HAP-1 (cell line): ENCODE data around the gene NDUFAF8.

ENCODE experiments used
- DNase-seq, 2 experiments: peaks; one replicate each; pipeline ENCODE4 v3.0.0-alpha.2; 2016 to 2020; ENCODE audit warnings: low spot score in 2 of 2
- H3K27me3 ChIP-seq: fragments of 250-450 bp; sonication (Bioruptor Pico); 2 replicates; pipeline ENCODE4 v1.5.1; 2020; ENCODE audit warnings: low read depth, mild to moderate bottlenecking, moderate library complexity
- H3K36me3 ChIP-seq: fragments of 250-450 bp; sonication (Bioruptor Pico); replicated peaks from 2 replicates; pipeline ENCODE4 v1.5.1; 2020; ENCODE audit warnings: mild to moderate bottlenecking
- H3K4me1 ChIP-seq: fragments of 250-450 bp; sonication (Bioruptor Pico); 2 replicates; pipeline ENCODE4 v1.5.1; 2020; ENCODE audit warnings: mild to moderate bottlenecking
- H3K4me3 ChIP-seq: fragments of 250-450 bp; sonication (Bioruptor Pico); 2 replicates; pipeline ENCODE4 v1.5.1; 2020; ENCODE audit warnings: mild to moderate bottlenecking, moderate library complexity
- H3K9me3 ChIP-seq: fragments of 250-450 bp; sonication (Bioruptor Pico); 2 replicates; pipeline ENCODE4 v1.5.1; 2020; ENCODE audit warnings: mild to moderate bottlenecking, moderate library complexity
- in situ Hi-C: fragments of 300-500 bp; cut with MboI; formaldehyde crosslinking; loops from 3 replicates; pipeline ENCODE4 v1.14.3; 2020; ENCODE audit warnings: low sequenced_read_pairs, inconsistent platforms, mixed read lengths

Gene NDUFAF8

DNA sequence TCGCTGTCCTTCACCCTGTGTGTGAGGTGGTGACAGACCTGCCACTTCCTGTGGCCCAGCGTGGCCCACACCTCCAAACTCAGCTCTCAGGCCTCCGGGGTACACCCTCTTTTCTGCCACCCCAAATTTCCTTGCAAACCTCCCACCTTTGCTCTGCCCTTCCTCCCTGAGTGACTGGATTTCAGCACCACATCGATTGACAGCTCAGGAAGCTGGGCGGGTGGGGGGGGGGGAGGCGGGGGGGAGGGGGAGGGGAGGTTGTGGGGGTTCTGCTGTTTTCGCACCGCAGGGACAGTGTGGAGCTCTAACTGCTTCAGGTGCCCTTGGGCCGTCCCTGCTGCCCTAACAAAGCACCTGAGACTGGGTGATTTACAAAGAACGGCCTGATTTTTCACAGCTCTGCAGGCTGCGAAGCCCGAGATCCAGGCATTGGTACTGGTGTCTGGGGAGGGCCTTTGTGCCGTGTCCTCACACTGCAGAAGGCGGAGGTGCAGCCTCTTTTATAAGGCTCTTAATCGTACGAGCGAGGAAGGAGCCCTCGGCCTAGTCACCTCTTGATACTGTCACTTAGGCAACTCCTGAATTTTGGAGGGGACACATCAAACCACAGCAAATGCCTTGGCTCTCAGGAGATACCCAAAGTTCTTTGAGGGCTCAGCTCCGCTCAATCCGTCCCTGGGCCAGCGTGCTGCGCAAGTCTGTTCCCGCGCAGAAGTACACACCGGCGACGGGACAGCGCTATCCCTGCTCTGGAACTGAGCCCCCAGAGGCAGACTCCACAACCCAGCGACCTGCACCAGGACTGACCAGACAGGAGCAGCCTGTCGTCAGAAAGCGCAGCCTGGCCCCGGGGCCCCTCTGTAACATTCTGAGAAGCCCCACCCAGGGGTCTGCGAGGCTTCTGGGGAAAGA lies 3.6 kb downstream of the NDUFAF8 start:
- in situ Hi-C loops = no loop called here

GRCh38 chr17:81243333-81243664 lies 4.2 kb downstream of the NDUFAF8 start:
- no peak overlapping the region for H3K4me3 ChIP-seq

More for the DNA sequence above, 3.6 kb downstream of the NDUFAF8 start:
- no peaks in the 10 kb centered on the region for H3K9me3 ChIP-seq
- H3K4me3 ChIP-seq = no peak overlapping the region
- peaks cover 19% of the 10 kb centered on the region for H3K36me3 ChIP-seq
- H3K4me1 ChIP-seq = peaks cover 3% of the 10 kb centered on the region; the same call in 1 of the 2 replicates
- no peaks in the 10 kb centered on the region for H3K27me3 ChIP-seq
- DNase-seq = no peak

GRCh38 chr17:81244358-81245023 lies 5.4 kb downstream of the NDUFAF8 start:
- DNase-seq = no peak
- Histone ChIP-seq H3K36me3 (peaks cover 16% of the 10 kb centered on the region), H3K4me3 (no peak overlapping the region), H3K9me3 (no peaks in the 10 kb centered on the region), H3K27me3 (no peaks in the 10 kb centered on the region), H3K4me1 (peaks cover 3% of the 10 kb centered on the region; the same call in 1 of the 2 replicates)
- in situ Hi-C loops = no loop called here

More at GRCh38 chr17:81243333-81243664, 4.2 kb downstream of the NDUFAF8 start:
- Histone ChIP-seq H3K9me3 (no peaks in the 10 kb centered on the region), H3K4me1 (peaks cover 3% of the 10 kb centered on the region; the same call in 1 of the 2 replicates), H3K36me3 (peaks cover 19% of the 10 kb centered on the region), H3K27me3 (no peaks in the 10 kb centered on the region)
- no peak for DNase-seq
- in situ Hi-C loops = no loop called here

DNA sequence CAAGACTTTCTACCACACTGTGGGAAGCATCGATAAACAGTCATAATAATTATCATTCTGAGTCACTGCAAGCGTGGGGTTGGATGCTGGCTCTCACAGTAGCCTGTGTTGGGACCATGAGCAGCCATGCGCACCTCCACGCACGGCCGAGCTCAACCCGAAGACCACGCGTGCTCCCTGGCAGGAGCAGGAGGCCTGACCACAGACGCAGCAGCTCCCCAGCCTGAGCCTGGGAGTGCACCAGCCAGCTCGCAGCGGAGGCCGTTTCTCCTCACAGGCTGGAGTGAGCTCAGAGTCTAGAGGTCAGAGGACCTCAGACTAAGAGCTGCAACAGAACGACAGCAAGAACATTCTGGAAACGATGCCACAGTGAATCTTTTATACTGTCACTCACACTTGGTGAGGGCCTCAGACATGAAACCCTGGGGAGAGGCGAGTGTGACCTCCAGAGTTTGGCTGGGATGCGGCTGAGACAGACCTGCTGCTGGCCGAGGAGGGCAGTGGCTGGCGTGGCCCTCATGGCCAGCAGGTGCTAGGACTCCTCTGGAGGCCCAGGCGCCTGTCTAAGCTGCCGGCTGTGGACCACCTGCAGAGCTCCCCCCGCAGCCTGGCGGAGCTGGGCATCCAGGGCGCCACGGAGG lies 6.0 kb downstream of the NDUFAF8 start:
- Histone ChIP-seq H3K27me3 (no peaks in the 10 kb centered on the region), H3K36me3 (peaks cover 16% of the 10 kb centered on the region), H3K9me3 (no peaks in the 10 kb centered on the region), H3K4me1 (peaks cover 1% of the 10 kb centered on the region; the same call in 1 of the 2 replicates), H3K4me3 (no peak overlapping the region)
- DNase-seq = no peak
- in situ Hi-C loops = no loop called here

- H3K36me3 ChIP-seq = peaks cover 17% of the 10 kb centered on the region
- H3K4me3 ChIP-seq = no peak overlapping the region
- H3K9me3 ChIP-seq = no peaks in the 10 kb centered on the region
- in situ Hi-C loops = no loop called here
- no peaks in the 10 kb centered on the region for H3K27me3 ChIP-seq
- H3K4me1 ChIP-seq = no peaks in the 10 kb centered on the region
- no peak for DNase-seq
Observed at GRCh38 chr17:81245665-81246342, 6.7 kb downstream of the NDUFAF8 start.

- Histone ChIP-seq H3K4me1 (no peaks in the 10 kb centered on the region), H3K4me3 (no peak overlapping the region), H3K36me3 (peaks cover 17% of the 10 kb centered on the region), H3K9me3 (no peaks in the 10 kb centered on the region), H3K27me3 (no peaks in the 10 kb centered on the region)
- in situ Hi-C loops = no loop called here
- DNase-seq = no peak
Observed at GRCh38 chr17:81246343-81246670, 7.2 kb downstream of the NDUFAF8 start.

DNA sequence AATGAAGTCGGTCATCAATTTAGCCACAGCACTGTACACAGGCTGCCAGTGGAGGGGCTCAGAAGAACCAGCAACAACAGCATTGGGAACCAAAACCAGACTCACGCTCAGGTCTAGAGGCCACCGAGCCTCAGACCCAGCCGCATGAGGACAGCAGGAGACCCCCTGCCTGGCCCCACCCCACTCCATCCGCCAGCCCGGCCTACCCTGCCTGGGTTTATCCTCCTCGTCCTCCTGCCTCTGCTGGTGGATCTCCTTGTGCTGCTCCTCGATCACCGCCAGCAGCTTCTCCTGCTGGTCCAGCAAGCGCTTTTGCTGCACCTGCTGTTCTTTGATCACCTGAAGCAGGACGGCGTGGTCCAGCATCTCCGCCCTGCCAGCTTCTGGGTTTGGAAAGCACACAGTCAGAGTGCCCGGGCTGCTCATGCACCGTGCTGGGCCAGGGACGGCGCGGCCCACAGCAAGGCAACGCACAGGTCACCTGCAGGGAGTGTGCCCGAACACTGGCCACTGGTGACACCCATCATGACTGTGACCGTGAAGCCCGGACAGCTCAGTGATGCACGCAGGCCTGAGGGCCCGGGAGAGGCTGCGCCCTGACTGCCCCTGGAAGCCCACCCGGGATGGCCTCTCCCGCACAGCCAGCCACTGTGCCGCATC lies 7.7 kb downstream of the NDUFAF8 start:
- Histone ChIP-seq H3K4me3 (no peak overlapping the region), H3K27me3 (no peaks in the 10 kb centered on the region), H3K4me1 (no peaks in the 10 kb centered on the region), H3K9me3 (no peaks in the 10 kb centered on the region), H3K36me3 (peaks cover 13% of the 10 kb centered on the region)
- in situ Hi-C loops = no loop called here
- DNase-seq = no peak

- Histone ChIP-seq H3K4me3 (no peak overlapping the region), H3K4me1 (no peaks in the 10 kb centered on the region), H3K27me3 (no peaks in the 10 kb centered on the region), H3K9me3 (no peaks in the 10 kb centered on the region), H3K36me3 (peaks cover 16% of the 10 kb centered on the region)
- in situ Hi-C loops = no loop called here
- no peak for DNase-seq
Observed at GRCh38 chr17:81247339-81247990, 8.3 kb downstream of the NDUFAF8 start.

GRCh38 chr17:81248649-81249048 lies 9.5 kb downstream of the NDUFAF8 start:
- Histone ChIP-seq H3K4me3 (no peak overlapping the region), H3K9me3 (no peaks in the 10 kb centered on the region), H3K4me1 (no peaks in the 10 kb centered on the region), H3K27me3 (no peaks in the 10 kb centered on the region), H3K36me3 (peaks cover 22% of the 10 kb centered on the region)
- in situ Hi-C loops = no loop called here
- no peak for DNase-seq

GRCh38 chr17:81249223-81250040 lies 10.3 kb downstream of the NDUFAF8 start:
- Histone ChIP-seq H3K4me3 (no peak overlapping the region), H3K27me3 (no peaks in the 10 kb centered on the region), H3K36me3 (peaks cover 26% of the 10 kb centered on the region), H3K9me3 (no peaks in the 10 kb centered on the region), H3K4me1 (no peaks in the 10 kb centered on the region)
- no peak for DNase-seq
- in situ Hi-C loops = no loop called here

- in situ Hi-C loops = no loop called here
- no peaks in the 10 kb centered on the region for H3K27me3 ChIP-seq
- H3K36me3 ChIP-seq = peaks cover 26% of the 10 kb centered on the region
- H3K9me3 ChIP-seq = no peaks in the 10 kb centered on the region
- no peaks in the 10 kb centered on the region; the same call in 1 of the 2 replicates for H3K4me1 ChIP-seq
- no peak for DNase-seq
- H3K4me3 ChIP-seq = no peak overlapping the region
Observed at GRCh38 chr17:81250286-81251093, 11.4 kb downstream of the NDUFAF8 start.
